OCI-LY1 (cell line): ENCODE measurements around the gene LLCFC1.

ENCODE experiments used
- EZH2 ChIP-seq: fragments of 200-600 bp; sonication (generic), shearing (Covaris generic); IDR thresholded peaks from 2 replicates; pipeline ENCODE4 v1.8.0; 2017; ENCODE audit warnings: borderline replicate concordance, mixed run types, mild to moderate bottlenecking, antibody characterized with exemption, low read length, moderate library complexity, mixed read lengths
- TF ChIP-seq, protein P1 (sequence below): fragments of 200-600 bp; sonication (generic), shearing (Covaris generic); IDR thresholded peaks from 2 replicates; pipeline ENCODE4 v1.5.1; 2017; ENCODE audit warnings: mild to moderate bottlenecking, antibody characterized with exemption, low read length, moderate library complexity, mixed read lengths

DNA sequence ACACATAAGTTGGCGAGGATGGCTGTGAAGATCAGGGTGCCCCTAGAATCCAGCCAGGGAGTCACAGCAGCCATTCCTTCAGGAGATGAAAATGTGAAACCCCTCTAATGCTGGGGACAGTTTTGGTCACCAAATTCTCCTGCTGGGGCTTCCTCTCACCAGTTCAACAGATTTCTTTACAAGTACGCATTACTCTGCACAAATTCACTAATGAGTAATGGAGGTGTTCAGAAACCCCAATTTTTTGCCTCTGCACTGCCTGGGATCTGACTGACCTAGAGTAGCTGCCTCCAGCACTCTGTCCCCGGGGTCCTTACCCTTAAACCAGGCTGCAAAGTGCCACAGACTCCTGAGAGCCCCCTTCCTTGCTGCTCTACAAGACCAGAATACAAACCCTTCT is 21.8 kb upstream of the LLCFC1 start:
- TF ChIP-seq, protein P1, sequence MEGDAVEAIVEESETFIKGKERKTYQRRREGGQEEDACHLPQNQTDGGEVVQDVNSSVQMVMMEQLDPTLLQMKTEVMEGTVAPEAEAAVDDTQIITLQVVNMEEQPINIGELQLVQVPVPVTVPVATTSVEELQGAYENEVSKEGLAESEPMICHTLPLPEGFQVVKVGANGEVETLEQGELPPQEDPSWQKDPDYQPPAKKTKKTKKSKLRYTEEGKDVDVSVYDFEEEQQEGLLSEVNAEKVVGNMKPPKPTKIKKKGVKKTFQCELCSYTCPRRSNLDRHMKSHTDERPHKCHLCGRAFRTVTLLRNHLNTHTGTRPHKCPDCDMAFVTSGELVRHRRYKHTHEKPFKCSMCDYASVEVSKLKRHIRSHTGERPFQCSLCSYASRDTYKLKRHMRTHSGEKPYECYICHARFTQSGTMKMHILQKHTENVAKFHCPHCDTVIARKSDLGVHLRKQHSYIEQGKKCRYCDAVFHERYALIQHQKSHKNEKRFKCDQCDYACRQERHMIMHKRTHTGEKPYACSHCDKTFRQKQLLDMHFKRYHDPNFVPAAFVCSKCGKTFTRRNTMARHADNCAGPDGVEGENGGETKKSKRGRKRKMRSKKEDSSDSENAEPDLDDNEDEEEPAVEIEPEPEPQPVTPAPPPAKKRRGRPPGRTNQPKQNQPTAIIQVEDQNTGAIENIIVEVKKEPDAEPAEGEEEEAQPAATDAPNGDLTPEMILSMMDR: no peak
- TF ChIP-seq EZH2: no peak
